GM21390 (cell line): ENCODE measurements around the gene MPPED1.

Experiments used
- ATAC-seq: cut with Tn5 transposase; IDR thresholded peaks from one replicate; pipeline ENCODE4 v1.9.1; 2021; ENCODE audit not compliant: unreplicated experiment

Gene MPPED1, protein sequence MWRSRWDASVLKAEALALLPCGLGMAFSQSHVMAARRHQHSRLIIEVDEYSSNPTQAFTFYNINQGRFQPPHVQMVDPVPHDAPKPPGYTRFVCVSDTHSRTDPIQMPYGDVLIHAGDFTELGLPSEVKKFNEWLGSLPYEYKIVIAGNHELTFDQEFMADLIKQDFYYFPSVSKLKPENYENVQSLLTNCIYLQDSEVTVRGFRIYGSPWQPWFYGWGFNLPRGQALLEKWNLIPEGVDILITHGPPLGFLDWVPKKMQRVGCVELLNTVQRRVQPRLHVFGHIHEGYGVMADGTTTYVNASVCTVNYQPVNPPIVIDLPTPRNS

DNA sequence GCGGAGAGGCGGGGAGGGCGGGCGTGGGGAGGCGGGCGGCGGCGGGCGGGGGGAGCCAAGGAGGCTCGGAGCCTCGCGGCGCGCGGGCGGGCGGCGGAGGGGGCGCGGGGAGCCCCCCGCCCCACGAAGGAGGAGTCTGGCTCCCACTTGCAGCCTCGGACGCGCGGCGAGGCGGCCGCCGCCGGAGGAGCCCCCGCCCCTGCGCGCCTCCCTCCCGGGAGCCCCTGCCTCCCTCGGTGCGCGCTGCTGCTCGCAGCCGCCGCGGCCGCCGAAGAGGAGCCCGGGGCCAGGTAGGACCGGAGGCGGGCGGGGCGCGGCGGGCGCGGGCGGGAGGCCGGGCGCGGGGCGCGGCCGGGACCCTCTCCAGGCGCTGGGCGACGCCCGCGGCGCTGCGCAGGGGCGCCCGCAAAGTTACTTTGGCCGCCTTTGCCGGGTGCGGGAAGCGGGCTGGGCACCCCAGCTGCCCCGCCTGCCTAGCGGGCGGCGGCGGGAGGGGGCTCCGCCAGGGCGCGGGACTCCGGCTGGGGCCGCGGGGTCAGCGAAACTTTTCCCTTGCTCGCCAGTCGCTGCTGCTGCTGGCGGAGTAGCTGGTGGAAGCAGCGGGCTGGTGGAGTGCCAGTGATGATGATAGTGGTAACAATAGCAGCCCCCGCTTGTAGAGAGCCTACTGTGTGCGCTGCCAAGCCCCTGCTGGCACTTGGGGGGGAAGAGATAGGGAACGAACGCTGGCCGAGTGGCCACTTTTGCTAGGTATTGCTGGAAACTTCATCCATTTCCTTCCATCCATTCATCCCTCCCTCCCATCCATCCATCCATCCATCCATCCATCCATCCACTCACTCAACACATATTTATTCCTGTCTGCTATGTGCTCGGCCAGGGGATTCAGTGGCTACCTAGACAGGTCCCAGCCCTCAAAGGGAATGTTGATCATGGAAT lies at the start of gene MPPED1:
Gene MPPED1, plus strand, starts transcription at position 146 of the 939 bp plus-strand sequence. CDS start 12,972 bp downstream, outside the sequence.
- no peak for ATAC-seq

- ATAC-seq = no peak
These were observed 48.3 kb upstream of the MPPED1 start for GRCh38 chr22:43363315-43364168.

DNA sequence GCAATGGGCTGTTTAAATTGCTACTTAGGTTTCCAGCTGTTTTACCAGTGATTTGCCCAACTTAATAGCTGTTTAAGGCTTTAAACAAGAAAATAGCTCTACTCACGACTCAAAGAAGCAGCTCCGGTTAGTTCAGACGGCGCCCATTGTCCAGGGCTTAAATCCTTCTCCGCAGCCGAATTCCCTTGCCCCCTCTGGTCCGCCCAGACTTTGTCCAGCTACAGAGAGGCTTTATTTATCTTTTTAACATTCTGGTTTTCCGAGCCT lies 47.7 kb upstream of the MPPED1 start:
- no peak for ATAC-seq

- ATAC-seq = no peak
These were observed 45.9 kb upstream of the MPPED1 start for GRCh38 chr22:43365715-43366440.

DNA sequence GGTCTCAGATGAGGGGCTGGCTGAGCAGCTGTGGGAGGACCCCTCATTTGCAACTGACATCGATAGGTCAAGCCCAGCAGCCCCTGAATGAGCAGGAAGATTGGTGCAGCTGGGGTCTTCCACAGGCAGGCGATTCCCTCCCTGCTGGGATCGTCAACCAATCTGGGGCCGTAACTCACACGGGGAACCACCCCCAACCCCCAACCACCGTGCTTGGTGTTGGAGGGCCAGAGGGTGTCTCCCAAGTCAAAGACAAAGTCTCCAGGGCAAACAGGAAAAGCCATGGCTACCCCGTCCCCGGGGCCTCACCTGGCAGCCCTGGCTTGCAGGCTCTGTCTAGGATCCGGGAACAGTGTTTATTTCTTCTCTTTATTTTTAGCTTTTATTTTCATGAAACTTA lies 41.8 kb upstream of the MPPED1 start:
- no peak for ATAC-seq

DNA sequence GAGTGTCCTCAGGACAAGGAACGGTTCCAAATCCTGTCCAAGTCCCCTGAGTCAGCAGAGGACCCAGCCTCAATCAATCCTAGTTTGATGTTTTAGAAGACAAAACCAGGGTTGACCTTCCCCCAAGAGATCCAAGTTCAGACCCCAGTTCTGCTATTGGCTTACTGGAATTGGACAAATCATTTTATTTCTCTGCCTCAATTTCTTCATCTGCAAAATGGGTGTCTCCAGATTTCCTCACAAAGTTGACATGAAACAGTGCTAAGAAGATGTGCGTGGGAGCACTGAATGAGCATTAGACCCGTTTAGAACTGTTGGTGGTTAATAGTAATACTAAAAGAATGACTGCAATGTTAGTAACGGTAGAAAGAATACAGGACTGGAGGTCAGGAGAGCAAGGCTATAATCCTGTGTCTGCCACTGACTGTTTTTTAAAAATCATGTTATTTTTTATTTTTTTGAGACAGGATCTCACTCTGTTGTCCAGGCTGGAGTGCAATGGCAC lies 35.8 kb upstream of the MPPED1 start:
- no peak for ATAC-seq

DNA sequence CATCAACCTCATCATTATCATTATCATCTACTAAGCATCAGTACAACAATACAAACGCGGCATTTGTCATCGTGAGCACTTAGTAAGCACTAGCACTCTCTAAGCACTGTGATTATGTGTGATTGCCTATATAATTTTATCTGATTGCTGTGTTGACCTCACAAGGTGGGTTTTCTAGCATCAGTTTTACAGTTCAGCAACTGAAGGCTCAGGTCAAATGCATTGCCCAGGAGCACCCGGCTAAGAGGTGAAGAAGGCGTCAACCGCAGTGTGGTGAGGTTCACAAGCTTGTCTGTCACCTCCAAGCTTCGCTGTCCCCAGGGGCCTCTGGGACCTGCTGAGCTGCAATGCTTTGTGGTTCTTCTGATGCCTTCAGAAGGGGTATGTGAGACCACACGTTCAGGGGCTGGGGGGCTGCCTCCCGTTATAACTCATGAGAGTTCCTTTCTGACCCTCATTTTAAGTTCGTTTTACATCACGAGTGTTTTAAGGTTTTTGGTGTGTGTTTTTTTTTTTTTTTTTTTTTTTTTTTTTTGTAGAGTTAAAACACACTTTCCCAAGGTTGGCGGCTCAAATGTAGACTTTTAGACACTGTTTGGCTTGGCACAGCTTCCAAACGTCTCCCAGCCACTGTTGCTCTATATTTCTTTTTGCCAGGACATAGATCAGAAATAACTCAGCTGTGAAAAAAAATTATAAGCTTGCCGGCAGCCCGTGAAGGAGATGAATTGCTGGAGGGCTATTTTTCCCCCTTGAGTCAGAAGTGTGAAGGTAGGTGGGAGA lies 34.9 kb upstream of the MPPED1 start:
- peak; percentile 57 for ATAC-seq

DNA sequence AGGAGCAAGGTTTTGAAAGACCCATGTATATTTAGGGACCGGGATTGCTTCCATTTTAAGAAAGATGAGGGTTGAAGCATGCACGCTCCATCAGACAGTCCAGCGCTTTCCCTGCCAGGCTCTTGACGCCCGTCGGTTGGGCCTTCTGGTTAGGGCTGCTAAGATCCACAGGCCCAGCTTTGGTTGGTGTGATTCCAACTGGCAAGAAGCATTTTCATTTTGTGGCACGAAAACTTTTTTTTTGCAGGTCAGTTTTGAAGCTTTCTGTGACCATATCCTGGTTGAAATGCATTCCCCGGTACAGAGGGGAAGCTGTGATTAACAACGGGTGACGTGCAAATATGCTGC lies 34.3 kb upstream of the MPPED1 start:
- ATAC-seq = no peak

DNA sequence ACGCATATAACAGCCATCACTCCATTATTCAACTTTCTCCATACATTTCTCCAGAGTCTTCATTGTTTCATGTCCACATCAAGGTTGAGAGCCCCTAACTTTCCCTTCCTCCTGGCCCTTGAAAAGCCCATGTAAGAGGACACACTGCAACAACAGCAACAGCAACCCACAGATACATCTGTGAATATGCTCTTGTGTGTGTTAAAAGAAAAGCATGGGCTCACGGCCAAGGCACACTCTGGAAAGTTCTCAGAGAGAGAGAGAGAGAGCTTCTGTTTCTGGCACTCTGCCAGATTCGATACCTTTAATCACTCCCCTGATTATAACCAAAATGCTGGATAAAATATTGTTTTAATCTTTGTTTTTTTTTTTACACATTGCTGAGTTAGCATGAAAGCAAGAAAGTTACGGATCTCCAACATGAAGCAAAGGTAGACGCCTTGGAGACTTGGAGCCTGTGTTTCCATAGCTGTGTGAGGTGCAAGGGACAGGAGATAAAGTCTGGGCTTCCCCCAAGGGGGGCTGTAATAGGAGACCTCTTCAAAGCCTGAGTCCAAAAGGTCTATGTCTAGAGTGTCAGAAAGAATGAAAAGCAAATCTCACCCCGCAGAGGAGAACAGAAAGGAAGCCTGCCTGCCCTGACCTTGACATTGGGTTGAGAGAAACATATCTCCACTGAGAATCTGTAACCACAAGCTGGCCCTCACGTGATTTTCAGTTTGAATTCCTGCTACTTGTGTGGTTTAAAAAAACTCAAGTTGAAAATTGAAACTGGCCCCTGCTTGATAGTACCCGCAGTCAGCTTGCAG lies 33.7 kb upstream of the MPPED1 start:
- peak; percentile 59 for ATAC-seq

DNA sequence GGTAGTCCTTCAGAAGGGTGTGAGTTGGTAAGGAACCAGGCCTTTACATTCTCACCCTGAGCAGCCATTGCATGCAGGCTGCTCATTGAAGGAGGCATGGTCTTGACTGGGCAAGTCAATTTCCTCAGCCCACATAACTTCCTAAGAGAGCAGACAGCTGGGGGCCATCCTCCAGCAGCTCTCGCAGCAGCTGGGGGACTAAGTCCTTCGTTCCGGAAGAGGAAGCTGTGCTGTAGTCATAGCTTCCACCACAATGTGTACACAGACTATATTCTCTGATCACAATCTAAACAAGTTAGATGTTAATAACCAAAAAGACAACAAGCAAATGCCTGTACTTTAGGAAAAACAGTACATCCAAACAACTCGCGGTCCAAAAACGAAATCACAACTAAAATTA lies 30.1 kb upstream of the MPPED1 start:
- no peak for ATAC-seq

DNA sequence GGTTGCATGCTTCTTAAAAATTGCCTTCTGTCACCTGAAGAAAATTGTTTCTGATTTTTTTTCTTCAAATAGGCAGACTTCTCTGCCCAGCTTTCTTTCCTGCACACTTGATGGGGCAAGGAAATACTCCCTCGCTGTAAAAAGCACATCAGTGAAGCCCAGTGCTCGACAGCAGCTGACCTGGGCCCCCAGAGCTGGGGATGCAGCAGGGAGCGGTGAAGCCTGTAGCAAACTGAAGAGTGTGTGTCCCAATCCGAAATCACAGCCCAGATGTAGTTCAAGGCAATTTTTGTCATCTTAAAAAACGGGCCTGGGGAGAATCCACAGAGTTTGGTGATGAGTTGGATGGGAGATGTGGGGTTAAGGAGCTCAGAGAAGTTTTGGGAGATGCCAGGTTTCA lies 27.0 kb upstream of the MPPED1 start:
- ATAC-seq = no peak

DNA sequence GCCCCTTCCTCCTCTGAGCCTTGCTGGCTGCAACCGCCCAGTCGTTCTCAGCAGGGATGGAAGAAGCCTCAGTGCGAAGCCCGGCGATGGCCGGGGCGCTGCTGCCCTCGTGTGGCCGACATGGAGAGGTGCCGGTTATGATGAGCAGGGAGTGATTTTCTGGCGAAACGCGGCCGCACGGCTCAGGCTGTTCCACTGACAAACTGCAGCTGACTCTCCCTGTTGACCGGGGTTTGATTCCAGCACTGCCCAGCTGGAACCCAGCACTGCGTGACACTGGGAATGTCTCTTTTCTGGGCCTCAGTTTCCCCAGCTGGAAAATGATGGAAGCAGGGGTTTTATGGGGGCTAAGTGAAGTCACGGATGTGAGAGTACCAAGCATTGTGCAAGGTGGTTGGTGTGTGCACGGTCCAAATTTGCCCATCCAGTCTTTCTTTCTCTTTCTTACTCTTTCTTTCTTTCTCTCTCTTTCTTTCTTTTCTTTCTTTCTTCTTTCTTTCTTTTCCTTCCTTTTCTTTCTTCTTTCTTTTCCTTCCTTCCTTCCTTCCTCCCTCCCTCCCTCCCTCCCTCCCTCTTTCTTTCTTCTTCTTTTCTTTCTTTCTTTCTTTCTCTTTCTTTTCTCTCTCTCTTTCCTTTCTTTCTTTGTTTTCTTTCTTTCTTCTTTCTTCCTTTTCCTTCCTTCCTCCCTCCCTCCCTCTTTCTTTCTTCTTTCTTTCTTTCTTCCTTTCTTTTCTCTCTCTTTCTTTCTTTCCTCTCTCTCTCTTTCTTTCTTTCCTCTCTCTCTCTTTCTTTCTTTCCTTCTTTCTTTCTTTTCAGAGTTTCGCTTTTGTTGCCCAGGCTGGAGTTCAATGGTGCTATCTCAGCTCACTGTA lies 25.8 kb upstream of the MPPED1 start:
- no peak for ATAC-seq

DNA sequence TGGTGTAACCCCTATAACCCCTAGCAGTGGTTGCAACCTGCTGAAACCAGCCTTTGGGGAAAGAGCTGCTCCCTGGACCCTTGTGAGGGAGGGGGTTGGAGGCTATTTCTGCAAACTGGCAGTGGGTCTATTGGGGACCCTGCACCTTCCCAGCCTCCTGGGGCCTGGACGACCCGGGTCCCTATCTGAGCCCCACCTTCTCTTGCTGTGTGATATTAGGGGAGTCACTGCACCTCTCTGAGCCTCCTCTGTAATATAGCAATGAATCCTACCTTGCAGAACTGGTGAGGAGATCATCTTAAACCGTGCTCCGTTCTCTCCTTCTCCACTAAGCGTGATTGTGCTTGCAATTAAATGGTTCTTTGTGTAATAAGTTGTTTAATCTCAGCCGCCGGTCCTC lies 24.0 kb upstream of the MPPED1 start:
- no peak for ATAC-seq

DNA sequence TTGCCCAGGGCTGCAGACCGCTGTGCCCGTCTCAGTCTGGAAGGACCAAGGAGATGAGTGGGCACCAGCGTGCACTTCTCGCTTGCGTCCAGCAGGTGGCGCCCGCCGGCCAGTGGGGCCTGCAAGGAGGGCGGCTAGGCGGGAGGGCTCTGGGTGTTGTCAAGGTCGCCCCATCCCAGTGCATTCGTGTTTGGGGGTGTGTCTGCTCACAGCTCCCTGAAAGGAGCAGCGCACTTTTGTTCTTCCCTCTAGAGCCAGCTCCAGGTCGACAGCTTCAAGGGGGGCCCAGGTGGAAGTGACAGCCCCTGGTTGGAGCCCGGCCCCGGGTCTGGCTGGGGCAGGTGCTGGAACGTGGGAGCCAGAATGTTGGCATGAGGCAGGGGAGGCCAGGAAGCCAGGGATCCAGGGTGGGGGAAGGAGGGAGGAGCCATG lies 23.4 kb upstream of the MPPED1 start:
- no peak for ATAC-seq

DNA sequence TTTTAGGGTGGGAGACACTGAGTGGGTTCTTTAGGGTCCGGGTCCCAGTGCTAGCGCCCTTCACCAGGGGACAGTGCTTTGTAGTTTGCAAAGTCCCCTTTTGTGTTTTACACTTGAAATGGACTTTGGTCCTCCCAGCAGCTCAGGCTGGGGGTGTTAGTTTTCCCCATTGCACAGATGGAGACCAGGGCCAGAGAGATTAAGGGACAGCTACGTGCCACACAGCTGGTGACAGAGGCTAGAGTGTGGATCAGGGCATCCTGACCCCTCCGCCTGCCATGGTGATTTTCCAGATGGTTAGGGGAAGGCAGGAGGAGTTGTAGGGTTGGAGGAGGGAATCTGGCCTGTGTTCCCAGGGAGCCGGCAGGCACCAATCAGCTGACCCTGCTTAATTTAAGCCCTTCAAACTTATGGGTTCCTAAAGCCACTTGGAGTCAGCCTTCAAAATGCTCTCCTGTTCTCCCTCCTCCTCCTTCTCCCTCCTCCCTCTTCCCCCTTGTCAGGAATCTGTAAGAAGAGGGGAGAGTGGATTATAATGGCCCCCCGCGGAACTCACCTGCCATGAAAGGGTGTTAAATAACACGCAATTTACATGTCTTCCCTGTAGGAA lies 22.5 kb upstream of the MPPED1 start:
- no peak for ATAC-seq

GRCh38 chr22:43390166-43390565 lies 21.6 kb upstream of the MPPED1 start:
- ATAC-seq = no peak

DNA sequence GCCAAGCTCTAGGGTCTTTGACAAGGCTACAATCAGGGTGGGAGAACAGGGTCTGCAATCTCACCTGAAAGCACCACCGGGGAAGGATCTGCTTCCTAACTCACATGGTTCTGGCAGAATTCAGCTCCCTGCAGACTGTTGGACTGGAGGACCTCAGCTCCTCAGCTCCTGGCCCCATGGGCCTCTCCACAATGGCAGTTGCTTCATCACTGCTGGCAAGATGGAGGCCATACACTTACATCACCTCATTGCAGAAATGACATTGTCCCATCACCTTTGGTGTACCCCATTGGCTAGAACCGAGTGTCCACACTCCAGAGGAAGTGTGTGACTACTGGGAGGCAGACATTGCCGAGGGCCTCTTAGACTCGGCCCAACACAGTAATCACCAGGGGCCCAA lies 20.9 kb upstream of the MPPED1 start:
- no peak for ATAC-seq

GRCh38 chr22:43391306-43391705 lies 20.5 kb upstream of the MPPED1 start:
- ATAC-seq = no peak
